Measurements from ENCODE around the gene NAGS.
"Not testable (repeated sequence)": the region's sequence is repeated elsewhere in the genome, so short reads cannot be mapped to it uniquely, and the experiment has no call there.

Gene NAGS

GRCh38 chr17:43986225-43986981 is 18.0 kb upstream of the NAGS start:
- DNase-seq, result no peak

GRCh38 chr17:43987131-43988021 is 17.0 kb upstream of the NAGS start:
- DNase-seq, result no peak

- DNase-seq, result no peak
Observed at GRCh38 chr17:43988301-43988700, 16.1 kb upstream of the NAGS start.

- DNase-seq, result no peak
Observed at GRCh38 chr17:43992641-43993040, 11.8 kb upstream of the NAGS start.

- DNase-seq, result peak; percentile 73
Observed at GRCh38 chr17:43994272-43995149, 9.9 kb upstream of the NAGS start.

- no peak for DNase-seq
Observed at GRCh38 chr17:43995150-43995471, 9.3 kb upstream of the NAGS start.

GRCh38 chr17:43997180-43997579 is 7.2 kb upstream of the NAGS start:
- DNase-seq, result not testable (repeated sequence)

- DNase-seq, result peak; percentile 78
Observed at GRCh38 chr17:43998552-43998951, 5.9 kb upstream of the NAGS start.

- DNase-seq, result no peak
Observed at GRCh38 chr17:43999024-43999423, 5.4 kb upstream of the NAGS start.

- no peak for DNase-seq
Observed at GRCh38 chr17:44000141-44000860, 4.1 kb upstream of the NAGS start.

- no peak for DNase-seq
Observed at GRCh38 chr17:44000871-44001460, 3.5 kb upstream of the NAGS start.

GRCh38 chr17:44001461-44001920 is 2.9 kb upstream of the NAGS start:
- no peak for DNase-seq

- DNase-seq, result peak; percentile 80
Observed at GRCh38 chr17:44002141-44002848, 2.1 kb upstream of the NAGS start.

GRCh38 chr17:44004761-44005526 is 522 bp downstream of the NAGS start:
- DNase-seq, result no peak

- DNase-seq, result no peak
Observed at GRCh38 chr17:44005527-44006271, 1.3 kb downstream of the NAGS start.

- no peak for DNase-seq
Observed at GRCh38 chr17:44006272-44006597, 1.8 kb downstream of the NAGS start.

GRCh38 chr17:44006598-44007345 is 2.4 kb downstream of the NAGS start:
- DNase-seq, result peak; percentile 99

GRCh38 chr17:44007346-44008204 is 3.2 kb downstream of the NAGS start:
- DNase-seq, result peak; percentile 58

Measured in EL (cell line).